ENCODE measurements around the gene KRTAP10-7.

The KRTAP10-7 gene

GRCh38 chr21:44592446-44593311 is 7.7 kb upstream of the KRTAP10-7 start, which contains the start of gene KRTAP10-6:
KRTAP10-6 (minus strand) TSS chr21:44592505; CDS start chr21:44592484, 21 bp downstream.
- no peak within 1 kb of the TSS for H3K4me3 ChIP-seq (ENCODE audit: low read depth, low read length)
- TF ChIP-seq, protein P1, sequence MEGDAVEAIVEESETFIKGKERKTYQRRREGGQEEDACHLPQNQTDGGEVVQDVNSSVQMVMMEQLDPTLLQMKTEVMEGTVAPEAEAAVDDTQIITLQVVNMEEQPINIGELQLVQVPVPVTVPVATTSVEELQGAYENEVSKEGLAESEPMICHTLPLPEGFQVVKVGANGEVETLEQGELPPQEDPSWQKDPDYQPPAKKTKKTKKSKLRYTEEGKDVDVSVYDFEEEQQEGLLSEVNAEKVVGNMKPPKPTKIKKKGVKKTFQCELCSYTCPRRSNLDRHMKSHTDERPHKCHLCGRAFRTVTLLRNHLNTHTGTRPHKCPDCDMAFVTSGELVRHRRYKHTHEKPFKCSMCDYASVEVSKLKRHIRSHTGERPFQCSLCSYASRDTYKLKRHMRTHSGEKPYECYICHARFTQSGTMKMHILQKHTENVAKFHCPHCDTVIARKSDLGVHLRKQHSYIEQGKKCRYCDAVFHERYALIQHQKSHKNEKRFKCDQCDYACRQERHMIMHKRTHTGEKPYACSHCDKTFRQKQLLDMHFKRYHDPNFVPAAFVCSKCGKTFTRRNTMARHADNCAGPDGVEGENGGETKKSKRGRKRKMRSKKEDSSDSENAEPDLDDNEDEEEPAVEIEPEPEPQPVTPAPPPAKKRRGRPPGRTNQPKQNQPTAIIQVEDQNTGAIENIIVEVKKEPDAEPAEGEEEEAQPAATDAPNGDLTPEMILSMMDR (IDR thresholded peaks at IDR 0.05; ENCODE audit: low read depth, low read length, missing control alignments), result no peak
- in situ Hi-C loops (cut with HindIII; ENCODE audit: low sequenced_read_pairs), result no loop called here
- DNase-seq (ENCODE audit: low read depth), result no peak

DNA sequence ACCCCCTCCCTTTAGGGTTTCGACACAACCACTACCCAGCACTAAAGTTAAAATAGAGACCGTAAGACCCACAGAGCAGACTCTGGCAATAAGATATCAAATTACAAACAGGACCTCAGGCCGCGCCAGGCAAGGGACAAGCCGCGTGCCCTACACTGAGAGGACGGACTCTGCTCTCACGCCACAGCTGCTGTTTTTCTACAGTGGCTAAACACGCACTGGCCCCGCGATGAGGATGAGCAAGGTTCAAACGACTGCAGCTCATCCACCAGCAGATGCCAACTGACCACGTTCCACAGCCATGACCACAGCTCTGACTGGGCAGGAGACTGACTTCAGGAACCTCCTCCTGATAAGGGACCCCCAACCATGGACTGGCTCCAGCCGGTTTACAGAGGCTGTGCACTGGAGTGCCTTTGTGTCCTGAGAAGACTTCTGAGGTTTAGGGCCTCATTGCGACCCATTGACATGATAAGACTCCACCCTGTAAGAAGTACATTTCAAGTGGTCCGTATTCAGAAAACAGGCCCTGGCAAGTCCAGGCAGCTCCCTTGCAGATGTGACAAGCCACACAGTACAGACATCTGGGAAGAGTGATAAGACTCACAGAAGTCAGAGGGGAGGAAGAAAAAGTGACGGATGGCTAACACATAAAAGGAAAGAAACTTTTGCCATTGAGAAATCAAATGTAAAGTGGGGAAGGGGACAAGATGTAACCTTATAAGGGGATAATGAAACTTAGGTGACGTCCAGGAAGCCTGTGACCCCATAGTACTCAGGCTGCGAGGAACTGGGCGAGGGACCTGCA is 6.6 kb upstream of the KRTAP10-7 start:
- TF ChIP-seq, protein P1 (IDR thresholded peaks at IDR 0.05; ENCODE audit: low read depth, low read length, missing control alignments), result no peak
- no peak overlapping the region for H3K4me3 ChIP-seq (ENCODE audit: low read depth, low read length)

GRCh38 chr21:44594406-44594916 is 5.9 kb upstream of the KRTAP10-7 start:
- no peak for DNase-seq (ENCODE audit: low read depth)
- H3K4me3 ChIP-seq (ENCODE audit: low read depth, low read length), result no peak overlapping the region
- TF ChIP-seq, protein P1 (IDR thresholded peaks at IDR 0.05; ENCODE audit: low read depth, low read length, missing control alignments), result no peak
- in situ Hi-C loops (cut with HindIII; ENCODE audit: low sequenced_read_pairs), result no loop called here

More for the DNA sequence above, 6.6 kb upstream of the KRTAP10-7 start:
- DNase-seq (ENCODE audit: low read depth), result no peak
- in situ Hi-C loops (cut with HindIII; ENCODE audit: low sequenced_read_pairs), result no loop called here

- DNase-seq (ENCODE audit: low read depth), result no peak
- H3K4me3 ChIP-seq (ENCODE audit: low read depth, low read length), result no peak overlapping the region
- TF ChIP-seq, protein P1 (IDR thresholded peaks at IDR 0.05; ENCODE audit: low read depth, low read length, missing control alignments), result no peak
- in situ Hi-C loops (cut with HindIII; ENCODE audit: low sequenced_read_pairs), result no loop called here
Measured at GRCh38 chr21:44595524-44595923, 4.9 kb upstream of the KRTAP10-7 start.

DNA sequence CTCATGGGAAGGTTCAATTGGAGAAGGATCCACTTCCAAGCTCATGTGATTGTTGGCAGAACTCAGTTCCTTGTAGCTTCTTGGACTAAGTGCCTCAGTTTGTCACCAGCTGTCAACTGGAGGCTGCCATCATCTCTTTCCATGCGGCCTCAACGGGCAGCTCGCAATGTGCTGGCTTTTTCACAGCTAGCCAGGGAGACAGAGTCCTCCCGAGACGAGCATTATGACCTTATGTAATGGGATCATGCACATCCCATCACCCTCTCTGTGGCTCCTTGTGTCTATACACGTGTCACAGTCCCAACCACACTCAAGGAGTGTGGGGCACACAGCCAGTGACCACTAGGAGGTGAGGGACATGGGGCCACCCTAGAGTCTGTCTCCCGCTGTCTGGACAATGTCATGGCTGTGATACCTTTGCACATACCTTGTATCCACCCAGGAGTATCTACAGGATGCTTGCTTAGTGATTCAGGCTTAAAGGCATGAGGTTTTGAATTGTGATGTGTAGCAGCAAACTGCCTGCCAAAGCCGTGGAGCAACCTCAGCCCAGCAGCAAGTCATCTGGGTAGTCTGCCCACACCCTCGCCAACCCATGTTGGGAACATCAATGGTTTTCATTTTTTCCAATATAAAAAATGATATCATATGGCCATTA is 4.2 kb upstream of the KRTAP10-7 start:
- TF ChIP-seq, protein P1 (IDR thresholded peaks at IDR 0.05; ENCODE audit: low read depth, low read length, missing control alignments), result no peak
- in situ Hi-C loops (cut with HindIII; ENCODE audit: low sequenced_read_pairs), result no loop called here
- no peak for DNase-seq (ENCODE audit: low read depth)

DNA sequence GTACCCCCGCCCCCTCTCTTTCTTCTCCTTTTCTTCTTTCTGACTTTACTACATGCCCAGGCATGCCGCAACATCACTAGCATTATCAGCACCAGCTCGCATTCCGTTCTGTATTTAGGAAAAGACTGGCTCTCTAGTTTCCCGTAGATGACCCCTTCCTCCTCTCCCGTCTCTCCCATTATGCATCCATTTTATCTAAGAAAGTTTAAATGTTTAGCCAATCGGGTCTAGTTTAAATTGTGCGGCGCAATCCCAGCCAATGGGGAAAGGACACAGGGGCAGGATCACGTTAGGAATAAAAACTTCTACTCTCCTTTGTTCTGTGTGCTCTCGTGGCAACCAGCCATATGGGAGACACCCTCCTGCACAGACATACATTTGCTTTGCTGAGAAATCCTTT is 2.3 kb upstream of the KRTAP10-7 start:
- TF ChIP-seq, protein P1 (IDR thresholded peaks at IDR 0.05; ENCODE audit: low read depth, low read length, missing control alignments), result no peak

More for the DNA sequence above, 4.2 kb upstream of the KRTAP10-7 start:
- no peak overlapping the region for H3K4me3 ChIP-seq (ENCODE audit: low read depth, low read length)

More for the DNA sequence above, 2.3 kb upstream of the KRTAP10-7 start:
- H3K4me3 ChIP-seq (ENCODE audit: low read depth, low read length), result no peak overlapping the region
- no peak for DNase-seq (ENCODE audit: low read depth)
- in situ Hi-C loops (cut with HindIII; ENCODE audit: low sequenced_read_pairs), result no loop called here

Measured in astrocyte of the cerebellum (primary cell).